GM19351 (cell line): ENCODE measurements around the gene PPP6R3.

ENCODE experiments used
- ATAC-seq: cut with Tn5 transposase; IDR thresholded peaks from one replicate; pipeline ENCODE4 v1.9.1; 2021; ENCODE audit warnings: mild to moderate bottlenecking, moderate library complexity; ENCODE audit not compliant: unreplicated experiment

PPP6R3 gene

GRCh38 chr11:68661697-68662603 is 201.4 kb downstream of the PPP6R3 start:
- ATAC-seq, result no peak

- ATAC-seq, result no peak
These were observed 203.0 kb downstream of the PPP6R3 start for GRCh38 chr11:68663482-68664010.

DNA sequence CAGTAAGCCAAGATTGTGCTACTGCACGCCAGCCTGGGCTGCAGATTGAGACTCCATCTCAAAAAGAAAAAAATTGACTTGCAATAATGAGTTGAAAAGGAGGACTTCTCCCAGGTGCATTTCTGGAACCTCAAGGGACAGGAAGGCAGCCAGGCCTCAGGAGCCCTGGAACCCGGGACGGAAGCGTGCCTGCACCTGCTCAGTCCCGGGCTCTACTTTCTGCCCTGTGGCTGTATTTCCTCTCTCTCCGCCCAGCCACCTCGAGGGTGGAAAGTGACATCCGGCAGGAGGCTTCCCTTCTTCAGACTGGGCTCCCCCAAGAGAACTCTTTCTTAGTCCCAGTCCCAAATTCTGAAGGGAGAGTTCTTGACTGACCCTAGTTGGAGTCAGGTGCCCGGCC is 203.6 kb downstream of the PPP6R3 start:
- no peak for ATAC-seq

GRCh38 chr11:68664906-68665305 is 204.4 kb downstream of the PPP6R3 start:
- ATAC-seq, result no peak
